LNCaP clone FGC (cell line): ENCODE data around the gene TSPAN3.
A peak's percentile ranks its signal among the peaks of the same experiment; 100 is the strongest.

Experiments
- DNase-seq: peaks from one replicate; pipeline ENCODE4 v3.0.0-alpha.2; 2011; ENCODE audit warnings: low read depth
- H3K4me3 ChIP-seq: 2 replicates; pipeline ENCODE4 v1.5.1; 2011; ENCODE audit warnings: mild to moderate bottlenecking, low read depth, low read length, control low read depth
- CTCF ChIP-seq: IDR thresholded peaks from 2 replicates; pipeline ENCODE4 v1.5.1; 2012; ENCODE audit warnings: mild to moderate bottlenecking; ENCODE audit not compliant: control insufficient read depth, insufficient read depth; ENCODE audit errors: extremely low read depth

Gene TSPAN3

GRCh38 chr15:76994001-76994400, 76.9 kb downstream of the TSPAN3 start:
- H3K4me3 ChIP-seq: no peak overlapping the region
- TF ChIP-seq CTCF: no peak
- DNase-seq: no peak

- no peak for TF ChIP-seq CTCF
- no peak for DNase-seq
- H3K4me3 ChIP-seq: no peak overlapping the region
Observed at GRCh38 chr15:76993114-76993725, 77.7 kb downstream of the TSPAN3 start.

GRCh38 chr15:76991741-76992645, 78.9 kb downstream of the TSPAN3 start:
- no peak overlapping the region for H3K4me3 ChIP-seq
- DNase-seq: peak; percentile 6
- no peak for TF ChIP-seq CTCF
